Erythroblast (primary cell): Measurements from ENCODE around the gene TNP1.

Source experiments
- GATA1 ChIP-seq: IDR thresholded peaks from 2 replicates; pipeline ENCODE4 v1.6.1; 2011; ENCODE audit warnings: low read depth, mild to moderate bottlenecking, control low read depth, low read length, moderate library complexity
- POLR2A ChIP-seq: IDR thresholded peaks from 2 replicates; pipeline ENCODE4 v1.6.1; 2011; ENCODE audit warnings: mild to moderate bottlenecking, low read length

- TF ChIP-seq POLR2A (no peak), GATA1 (no peak)
These were observed 12.2 kb upstream of the TNP1 start for GRCh38 chr2:216872040-216872439.
